ENCODE data around the gene CYTL1.
A peak's percentile ranks its signal among the peaks of the same experiment; 100 is the strongest.

CYTL1 gene

DNA sequence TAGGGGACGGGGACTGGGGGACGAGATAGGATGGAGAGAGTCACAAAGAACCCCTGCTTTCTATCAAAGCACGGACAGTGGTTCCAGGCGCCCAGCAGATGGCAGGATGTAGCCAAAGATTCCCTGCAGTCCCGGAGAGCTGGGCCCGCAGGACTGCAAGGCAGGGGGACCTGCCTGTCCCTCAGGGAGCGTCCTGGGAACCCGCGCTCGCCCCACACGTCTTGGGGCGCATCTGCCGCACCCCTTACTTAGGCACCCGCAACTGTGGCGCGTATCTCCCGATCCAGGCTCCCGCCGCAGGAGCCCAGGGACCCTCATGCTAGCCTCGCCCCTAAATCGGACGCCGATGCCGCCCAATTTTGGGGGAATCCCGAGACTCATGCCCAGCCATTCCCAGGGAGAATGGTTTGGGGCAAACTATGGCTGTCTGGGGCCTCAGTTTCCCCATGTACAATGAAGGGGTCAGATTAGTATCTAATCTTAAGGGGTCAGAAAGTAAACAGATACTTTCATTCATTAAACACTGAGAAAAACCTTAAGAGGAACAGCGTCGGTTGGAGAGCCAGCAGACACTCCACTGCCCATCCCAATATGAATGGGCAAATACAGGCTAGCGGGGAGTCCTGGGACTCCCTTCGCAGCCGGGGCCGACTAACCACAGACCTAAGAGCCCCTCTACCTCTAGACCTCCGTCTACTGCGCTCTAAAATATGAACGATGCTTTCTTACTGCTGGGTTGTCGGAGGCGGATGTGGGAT is 31.4 kb upstream of the CYTL1 start:
- Histone ChIP-seq H3K27ac (no peak overlapping the region), H3K4me3 (IDR thresholded peaks at IDR 0.05; ENCODE audit: insufficient read depth, low read depth, low read length) (no peak overlapping the region), H3K79me2 (ENCODE audit: insufficient read depth, low read depth) (no peaks in the 10 kb centered on the region), H3K36me3 (ENCODE audit: insufficient read depth) (no peaks in the 10 kb centered on the region), H3K4me2 (peak overlapping the region; percentile 54), H4K20me1 (ENCODE audit: insufficient read depth) (no peaks in the 10 kb centered on the region), H3K27me3 (ENCODE audit: insufficient read depth, low read depth) (no peaks in the 10 kb centered on the region), H3K4me1 (ENCODE audit: low read depth, poor library complexity, severe bottlenecking) (no peaks in the 10 kb centered on the region), H2AFZ (ENCODE audit: low read depth) (peak overlapping the region; percentile 71), H3K9ac (no peak overlapping the region; the same call in 1 of the 2 replicates)
- TF ChIP-seq, protein P1, sequence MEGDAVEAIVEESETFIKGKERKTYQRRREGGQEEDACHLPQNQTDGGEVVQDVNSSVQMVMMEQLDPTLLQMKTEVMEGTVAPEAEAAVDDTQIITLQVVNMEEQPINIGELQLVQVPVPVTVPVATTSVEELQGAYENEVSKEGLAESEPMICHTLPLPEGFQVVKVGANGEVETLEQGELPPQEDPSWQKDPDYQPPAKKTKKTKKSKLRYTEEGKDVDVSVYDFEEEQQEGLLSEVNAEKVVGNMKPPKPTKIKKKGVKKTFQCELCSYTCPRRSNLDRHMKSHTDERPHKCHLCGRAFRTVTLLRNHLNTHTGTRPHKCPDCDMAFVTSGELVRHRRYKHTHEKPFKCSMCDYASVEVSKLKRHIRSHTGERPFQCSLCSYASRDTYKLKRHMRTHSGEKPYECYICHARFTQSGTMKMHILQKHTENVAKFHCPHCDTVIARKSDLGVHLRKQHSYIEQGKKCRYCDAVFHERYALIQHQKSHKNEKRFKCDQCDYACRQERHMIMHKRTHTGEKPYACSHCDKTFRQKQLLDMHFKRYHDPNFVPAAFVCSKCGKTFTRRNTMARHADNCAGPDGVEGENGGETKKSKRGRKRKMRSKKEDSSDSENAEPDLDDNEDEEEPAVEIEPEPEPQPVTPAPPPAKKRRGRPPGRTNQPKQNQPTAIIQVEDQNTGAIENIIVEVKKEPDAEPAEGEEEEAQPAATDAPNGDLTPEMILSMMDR (conservative IDR thresholded peaks at IDR 0.05; ENCODE audit: low read depth, low read length), result peak; percentile 44

DNA sequence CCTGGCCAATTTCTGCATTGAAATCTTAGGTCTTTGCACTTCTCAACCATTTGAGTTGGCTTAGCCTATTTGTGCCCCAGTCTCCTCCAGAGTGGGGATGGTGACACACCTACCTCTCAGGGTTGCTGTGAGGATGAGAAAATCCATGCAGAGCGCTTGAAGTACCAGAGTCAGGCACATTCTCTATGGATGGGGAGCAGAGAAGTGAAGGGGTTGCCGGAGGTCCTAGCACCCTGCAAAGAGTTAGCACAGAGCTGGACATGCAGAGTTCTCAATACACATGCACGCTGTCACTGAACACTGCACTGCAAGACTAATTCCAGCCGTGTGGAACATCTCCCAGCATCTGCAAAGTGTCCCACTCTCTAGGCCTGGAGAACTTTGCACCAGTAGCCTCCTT is 29.5 kb upstream of the CYTL1 start:
- H2AFZ ChIP-seq (ENCODE audit: low read depth), result no peak overlapping the region
- no peak overlapping the region for H3K27ac ChIP-seq
- H3K9ac ChIP-seq, result no peak overlapping the region
- TF ChIP-seq, protein P1 (conservative IDR thresholded peaks at IDR 0.05; ENCODE audit: low read depth, low read length), result no peak
- H3K79me2 ChIP-seq (ENCODE audit: insufficient read depth, low read depth), result no peaks in the 10 kb centered on the region
- H3K4me3 ChIP-seq (IDR thresholded peaks at IDR 0.05; ENCODE audit: insufficient read depth, low read depth, low read length), result no peak overlapping the region
- no peaks in the 10 kb centered on the region for H3K27me3 ChIP-seq (ENCODE audit: insufficient read depth, low read depth)
- no peaks in the 10 kb centered on the region for H3K4me1 ChIP-seq (ENCODE audit: low read depth, poor library complexity, severe bottlenecking)
- H3K4me2 ChIP-seq, result no peak overlapping the region
- no peaks in the 10 kb centered on the region for H4K20me1 ChIP-seq (ENCODE audit: insufficient read depth)
- no peaks in the 10 kb centered on the region for H3K36me3 ChIP-seq (ENCODE audit: insufficient read depth)

DNA sequence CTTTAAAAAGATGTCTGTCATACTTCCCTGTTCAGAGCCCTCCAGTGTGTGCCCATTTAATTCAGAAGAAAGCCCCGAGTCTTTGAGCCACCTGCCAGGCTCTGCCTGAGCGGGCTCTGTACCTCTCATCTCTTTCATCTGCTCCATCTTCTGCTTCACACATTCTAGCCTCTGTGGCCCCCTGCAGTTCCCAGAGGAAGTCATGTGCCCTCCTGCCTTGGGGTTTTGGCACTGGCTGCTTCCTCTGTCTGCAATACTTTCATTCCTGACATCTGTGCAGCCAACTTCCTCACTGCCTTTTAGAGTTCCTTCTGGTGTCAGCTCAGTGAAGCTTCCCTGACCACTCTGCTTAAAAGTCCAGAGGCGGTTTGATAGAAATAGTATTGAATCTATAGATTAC is 25.8 kb upstream of the CYTL1 start:
- Histone ChIP-seq H3K79me2 (ENCODE audit: insufficient read depth, low read depth) (no peaks in the 10 kb centered on the region), H3K4me1 (ENCODE audit: low read depth, poor library complexity, severe bottlenecking) (no peaks in the 10 kb centered on the region), H3K4me3 (IDR thresholded peaks at IDR 0.05; ENCODE audit: insufficient read depth, low read depth, low read length) (no peak overlapping the region), H3K27me3 (ENCODE audit: insufficient read depth, low read depth) (no peaks in the 10 kb centered on the region), H3K9ac (no peak overlapping the region), H3K27ac (no peak overlapping the region), H4K20me1 (ENCODE audit: insufficient read depth) (no peaks in the 10 kb centered on the region), H3K36me3 (ENCODE audit: insufficient read depth) (no peaks in the 10 kb centered on the region), H2AFZ (ENCODE audit: low read depth) (no peak overlapping the region), H3K4me2 (no peak overlapping the region)
- TF ChIP-seq, protein P1 (conservative IDR thresholded peaks at IDR 0.05; ENCODE audit: low read depth, low read length), result no peak

DNA sequence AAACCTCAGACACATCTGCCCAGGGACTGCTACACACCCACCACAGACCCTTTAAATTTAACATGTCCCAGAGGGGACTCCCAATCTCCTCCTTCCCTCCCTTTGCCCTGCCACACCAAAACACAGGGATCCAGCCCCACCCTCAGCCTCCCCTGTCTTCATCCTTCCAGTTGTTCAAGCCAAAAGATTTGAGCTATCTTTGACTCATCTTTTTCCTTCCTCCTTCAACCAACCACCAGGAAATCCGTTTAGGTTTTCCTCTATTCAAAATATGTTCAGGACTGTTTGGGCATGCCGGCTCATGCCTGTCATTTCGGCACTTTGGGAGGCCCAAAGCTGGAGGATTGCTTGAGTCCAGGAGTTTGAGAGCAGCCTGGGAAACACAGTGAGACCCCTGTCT is 25.1 kb upstream of the CYTL1 start:
- no peak overlapping the region for H3K9ac ChIP-seq
- no peaks in the 10 kb centered on the region for H3K27me3 ChIP-seq (ENCODE audit: insufficient read depth, low read depth)
- no peak overlapping the region for H3K27ac ChIP-seq
- H3K4me1 ChIP-seq (ENCODE audit: low read depth, poor library complexity, severe bottlenecking), result no peaks in the 10 kb centered on the region
- TF ChIP-seq, protein P1 (conservative IDR thresholded peaks at IDR 0.05; ENCODE audit: low read depth, low read length), result no peak
- no peak overlapping the region for H2AFZ ChIP-seq (ENCODE audit: low read depth)
- no peak overlapping the region for H3K4me3 ChIP-seq (IDR thresholded peaks at IDR 0.05; ENCODE audit: insufficient read depth, low read depth, low read length)
- H3K79me2 ChIP-seq (ENCODE audit: insufficient read depth, low read depth), result no peaks in the 10 kb centered on the region
- no peak overlapping the region for H3K4me2 ChIP-seq
- H3K36me3 ChIP-seq (ENCODE audit: insufficient read depth), result no peaks in the 10 kb centered on the region
- no peaks in the 10 kb centered on the region for H4K20me1 ChIP-seq (ENCODE audit: insufficient read depth)
